ENCODE data around the gene DOK4. TPM values are rescaled to one million over a fixed set of nuclear protein-coding genes. Genes with fewer than 3 reads are reported as not detected.

Gene DOK4
- total RNA-seq, 1 experiment from 2014 or later, result 122 TPM

DNA sequence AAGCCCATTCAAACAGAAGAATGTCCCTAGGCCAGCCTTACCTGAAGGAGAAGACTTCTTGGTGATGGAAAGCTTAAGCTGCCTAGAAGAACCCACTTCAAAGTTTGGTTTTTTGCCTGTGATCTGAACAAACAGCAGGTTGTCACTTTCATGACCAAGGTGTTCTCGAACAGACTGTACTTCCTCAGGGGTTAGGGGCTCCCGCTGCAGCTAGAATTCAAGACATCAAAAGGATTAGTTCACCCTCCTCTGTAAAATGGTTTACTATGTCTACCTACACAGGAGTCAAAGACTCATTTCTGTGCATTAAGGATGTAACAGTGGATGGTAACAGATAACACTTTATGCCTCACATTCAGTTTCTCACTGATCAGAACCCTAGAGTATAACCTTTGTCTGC lies 52.3 kb downstream of the DOK4 start:
- H3K27me3 Mint-ChIP-seq (ENCODE audit: insufficient read depth, unreplicated experiment), result no peaks in the 10 kb centered on the region
- DNase-seq, result no peak
- H3K36me3 Mint-ChIP-seq (ENCODE audit: insufficient read depth, unreplicated experiment), result peaks cover 75% of the 10 kb centered on the region
- Histone ChIP-seq H3K4me1 (no peaks in the 10 kb centered on the region), H3K4me3 (ENCODE audit: low read depth, low read length) (no peak overlapping the region), H3K27me3 (replicated peaks; ENCODE audit: control insufficient read depth, insufficient read depth, low read length) (no peaks in the 10 kb centered on the region), H3K9me3 (no peaks in the 10 kb centered on the region), H3K36me3 (ENCODE audit: control insufficient read depth, insufficient read depth, low read length) (peaks cover 8% of the 10 kb centered on the region)
- no TSS peak for BruUV-seq (replicated peaks)
- ChIA-PET CTCF (no interaction called here), POLR2A (interaction anchor here (1.6 kb wide), 1 partner anchor 13 kb away, joined by 7 read pairs; the partner anchor contains the start of genes CIAPIN1 and COQ9)
- intact Hi-C loops (cut with micrococcal nuclease; ENCODE audit: unreplicated experiment), result no loop called here
- no peaks in the 10 kb centered on the region for H3K9me3 Mint-ChIP-seq (ENCODE audit: unreplicated experiment)
- no peak overlapping the region for H3K27ac Mint-ChIP-seq (ENCODE audit: unreplicated experiment)
- H3K4me1 Mint-ChIP-seq (ENCODE audit: low read depth, unreplicated experiment), result no peaks in the 10 kb centered on the region
- no peak overlapping the region for H3K4me3 Mint-ChIP-seq (ENCODE audit: unreplicated experiment)
- TF ChIP-seq, protein P1, sequence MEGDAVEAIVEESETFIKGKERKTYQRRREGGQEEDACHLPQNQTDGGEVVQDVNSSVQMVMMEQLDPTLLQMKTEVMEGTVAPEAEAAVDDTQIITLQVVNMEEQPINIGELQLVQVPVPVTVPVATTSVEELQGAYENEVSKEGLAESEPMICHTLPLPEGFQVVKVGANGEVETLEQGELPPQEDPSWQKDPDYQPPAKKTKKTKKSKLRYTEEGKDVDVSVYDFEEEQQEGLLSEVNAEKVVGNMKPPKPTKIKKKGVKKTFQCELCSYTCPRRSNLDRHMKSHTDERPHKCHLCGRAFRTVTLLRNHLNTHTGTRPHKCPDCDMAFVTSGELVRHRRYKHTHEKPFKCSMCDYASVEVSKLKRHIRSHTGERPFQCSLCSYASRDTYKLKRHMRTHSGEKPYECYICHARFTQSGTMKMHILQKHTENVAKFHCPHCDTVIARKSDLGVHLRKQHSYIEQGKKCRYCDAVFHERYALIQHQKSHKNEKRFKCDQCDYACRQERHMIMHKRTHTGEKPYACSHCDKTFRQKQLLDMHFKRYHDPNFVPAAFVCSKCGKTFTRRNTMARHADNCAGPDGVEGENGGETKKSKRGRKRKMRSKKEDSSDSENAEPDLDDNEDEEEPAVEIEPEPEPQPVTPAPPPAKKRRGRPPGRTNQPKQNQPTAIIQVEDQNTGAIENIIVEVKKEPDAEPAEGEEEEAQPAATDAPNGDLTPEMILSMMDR (IDR thresholded peaks at IDR 0.05; ENCODE audit: insufficient read depth in 1 of 2, low read depth in 1 of 2, low read length in 1 of 2, severe bottlenecking in 1 of 2, unreplicated experiment in 1 of 2), result no peak

DNA sequence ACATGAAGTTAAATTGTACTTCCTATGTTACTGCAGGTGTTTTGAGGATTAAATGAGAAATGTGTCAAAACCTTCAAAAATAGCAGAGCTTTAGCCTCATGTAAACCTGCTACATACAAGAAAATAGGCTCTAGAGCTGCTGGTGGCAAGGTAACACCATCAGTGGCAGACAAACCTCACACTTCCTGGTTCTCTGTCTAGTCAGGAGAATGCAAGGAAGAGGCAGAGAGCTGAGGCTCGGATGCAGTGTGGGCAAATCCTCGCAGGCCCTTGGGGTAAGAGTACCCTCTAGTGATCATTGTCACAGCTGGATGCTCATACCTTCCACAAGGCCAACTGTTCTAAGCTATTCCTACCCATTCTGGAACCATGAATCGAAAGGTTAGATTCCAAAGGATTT lies 53.3 kb downstream of the DOK4 start:
- POLR2A ChIA-PET, result interaction anchor here (1.6 kb wide), 1 partner anchor 14 kb away, joined by 7 read pairs; the partner anchor contains the start of genes CIAPIN1 and COQ9
- CTCF ChIA-PET, result interaction anchor here (0.6 to 1.3 kb wide), 3 partner anchors 11 to 291 kb away, joined by 3 read pairs; partner anchors contain the start of genes CIAPIN1 and COQ9

DNA sequence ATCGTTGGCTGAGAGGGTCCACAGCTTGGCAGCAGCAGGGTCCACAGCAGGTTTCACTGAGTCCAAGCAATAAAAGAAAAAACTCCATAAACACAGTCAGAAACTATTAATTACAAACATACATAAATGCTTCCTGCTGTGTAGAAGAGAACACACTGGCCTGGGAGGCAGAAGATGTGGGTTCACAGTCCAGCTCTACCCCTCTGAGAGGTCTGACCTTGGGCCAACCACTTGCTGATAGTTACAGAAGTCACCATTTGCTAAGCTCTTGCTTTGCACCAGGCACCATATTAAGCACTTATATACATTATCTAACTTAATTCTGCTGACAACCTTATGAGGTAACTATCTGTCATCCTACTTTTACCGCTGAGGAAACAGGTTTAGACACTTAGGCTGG lies 53.8 kb downstream of the DOK4 start:
- DNase-seq, result no peak
- BruUV-seq (replicated peaks), result no TSS peak
- CTCF ChIA-PET, result interaction anchor here (0.6 to 1.3 kb wide), 3 partner anchors 10 to 292 kb away, joined by 3 read pairs; partner anchors contain the start of genes CIAPIN1 and COQ9
- no peaks in the 10 kb centered on the region for H3K27me3 ChIP-seq (replicated peaks; ENCODE audit: control insufficient read depth, insufficient read depth, low read length)
- Mint-ChIP-seq H3K9me3 (ENCODE audit: unreplicated experiment) (no peaks in the 10 kb centered on the region), H3K4me1 (ENCODE audit: low read depth, unreplicated experiment) (no peaks in the 10 kb centered on the region), H3K27me3 (ENCODE audit: insufficient read depth, unreplicated experiment) (no peaks in the 10 kb centered on the region), H3K4me3 (ENCODE audit: unreplicated experiment) (no peak overlapping the region), H3K36me3 (ENCODE audit: insufficient read depth, unreplicated experiment) (peaks cover 76% of the 10 kb centered on the region), H3K27ac (ENCODE audit: unreplicated experiment) (no peak overlapping the region)
- no peak overlapping the region for H3K4me3 ChIP-seq (ENCODE audit: low read depth, low read length)
- no peaks in the 10 kb centered on the region for H3K9me3 ChIP-seq
- intact Hi-C loops (cut with micrococcal nuclease; ENCODE audit: unreplicated experiment), result no loop called here
- H3K36me3 ChIP-seq (ENCODE audit: control insufficient read depth, insufficient read depth, low read length), result peaks cover 9% of the 10 kb centered on the region
- TF ChIP-seq, protein P1 (IDR thresholded peaks at IDR 0.05; ENCODE audit: insufficient read depth in 1 of 2, low read depth in 1 of 2, low read length in 1 of 2, severe bottlenecking in 1 of 2, unreplicated experiment in 1 of 2), result no peak
- H3K4me1 ChIP-seq, result no peaks in the 10 kb centered on the region
- POLR2A ChIA-PET, result interaction anchor here (0.6 to 1.6 kb wide), 2 partner anchors 9 to 15 kb away, joined by 4 to 7 read pairs; partner anchors contain the start of genes CIAPIN1 and COQ9

More for the DNA sequence above, 53.3 kb downstream of the DOK4 start:
- peaks cover 8% of the 10 kb centered on the region for H3K36me3 ChIP-seq (ENCODE audit: control insufficient read depth, insufficient read depth, low read length)
- Mint-ChIP-seq H3K36me3 (ENCODE audit: insufficient read depth, unreplicated experiment) (peaks cover 73% of the 10 kb centered on the region), H3K4me3 (ENCODE audit: unreplicated experiment) (no peak overlapping the region), H3K4me1 (ENCODE audit: low read depth, unreplicated experiment) (no peaks in the 10 kb centered on the region), H3K27ac (ENCODE audit: unreplicated experiment) (no peak overlapping the region), H3K27me3 (ENCODE audit: insufficient read depth, unreplicated experiment) (no peaks in the 10 kb centered on the region), H3K9me3 (ENCODE audit: unreplicated experiment) (no peaks in the 10 kb centered on the region)
- no peak for DNase-seq
- H3K9me3 ChIP-seq, result no peaks in the 10 kb centered on the region
- H3K27me3 ChIP-seq (replicated peaks; ENCODE audit: control insufficient read depth, insufficient read depth, low read length), result no peaks in the 10 kb centered on the region
- H3K4me3 ChIP-seq (ENCODE audit: low read depth, low read length), result no peak overlapping the region
- TF ChIP-seq, protein P1 (IDR thresholded peaks at IDR 0.05; ENCODE audit: insufficient read depth in 1 of 2, low read depth in 1 of 2, low read length in 1 of 2, severe bottlenecking in 1 of 2, unreplicated experiment in 1 of 2), result no peak
- intact Hi-C loops (cut with micrococcal nuclease; ENCODE audit: unreplicated experiment), result no loop called here
- no peaks in the 10 kb centered on the region for H3K4me1 ChIP-seq
- BruUV-seq (replicated peaks), result no TSS peak
